Stimulated activated naive CD8-positive, alpha-beta T cell treated with anti-CD3 and anti-CD28 coated beads, Interleukin-15, amount 100 ng/mL, for 72 hours (primary cell): ENCODE measurements around the gene MLST8.

ENCODE experiments used
- ATAC-seq: fragments of 150-1000 bp; cut with Tn5 transposase; 2 replicates; pipeline ENCODE4 v1.10.0; 2021; ENCODE audit warnings: mild to moderate bottlenecking, moderate library complexity
- DNase-seq, 2 donors: peaks; one replicate each; pipeline ENCODE4 v3.0.0; 2021 to 2022
- H3K27ac Mint-ChIP-seq, 2 donors: one replicate each; pipeline ENCODE4 v1.8.0; 2022; ENCODE audit warnings: mild to moderate bottlenecking in 2 of 2, mixed read lengths in 2 of 2, moderate library complexity in 2 of 2
- H3K27me3 Mint-ChIP-seq: one replicate; pipeline ENCODE4 v1.8.0; 2022; ENCODE audit warnings: mixed read lengths
- H3K4me1 Mint-ChIP-seq: one replicate; pipeline ENCODE4 v1.8.0; 2022; ENCODE audit warnings: mild to moderate bottlenecking, mixed read lengths
- H3K4me3 Mint-ChIP-seq, 2 donors: one replicate each; pipeline ENCODE4 v1.8.0; 2022; ENCODE audit warnings: mild to moderate bottlenecking in 2 of 2, mixed read lengths in 2 of 2, moderate library complexity in 1 of 2
- H3K9me3 Mint-ChIP-seq, 2 donors: one replicate each; pipeline ENCODE4 v1.8.0; 2022; ENCODE audit warnings: mixed read lengths in 2 of 2

The MLST8 gene

GRCh38 chr16:2170080-2170479, 35.2 kb upstream of the MLST8 start:
- Mint-ChIP-seq H3K9me3 (no peaks in the 10 kb centered on the region), H3K27ac (no peak overlapping the region), H3K27me3 (no peaks in the 10 kb centered on the region), H3K4me3 (no peak overlapping the region), H3K4me1 (no peaks in the 10 kb centered on the region)
- ATAC-seq (no peak), DNase-seq (no peak)

GRCh38 chr16:2170587-2171435, 34.4 kb upstream of the MLST8 start:
- H3K9me3 Mint-ChIP-seq: no peaks in the 10 kb centered on the region
- no peaks in the 10 kb centered on the region for H3K4me1 Mint-ChIP-seq
- H3K27ac Mint-ChIP-seq: peak overlapping the region in 1 of 2 donors; percentile 34
- no peaks in the 10 kb centered on the region for H3K27me3 Mint-ChIP-seq
- no peak for DNase-seq
- ATAC-seq: peak; percentile 8
- H3K4me3 Mint-ChIP-seq: no peak overlapping the region

- H3K27me3 Mint-ChIP-seq: no peaks in the 10 kb centered on the region
- DNase-seq: no peak
- no peak overlapping the region for H3K27ac Mint-ChIP-seq
- H3K4me1 Mint-ChIP-seq: no peaks in the 10 kb centered on the region
- no peak overlapping the region for H3K4me3 Mint-ChIP-seq
- no peak for ATAC-seq
- no peaks in the 10 kb centered on the region for H3K9me3 Mint-ChIP-seq
These were observed 33.6 kb upstream of the MLST8 start for GRCh38 chr16:2171601-2172178.

- Mint-ChIP-seq H3K27me3 (no peaks in the 10 kb centered on the region), H3K27ac (no peak overlapping the region), H3K4me3 (no peak overlapping the region), H3K4me1 (no peaks in the 10 kb centered on the region), H3K9me3 (no peaks in the 10 kb centered on the region)
- ATAC-seq (no peak), DNase-seq (no peak)
These were observed 32.4 kb upstream of the MLST8 start for GRCh38 chr16:2172688-2173335.

- no peaks in the 10 kb centered on the region for H3K27me3 Mint-ChIP-seq
- no peaks in the 10 kb centered on the region for H3K4me1 Mint-ChIP-seq
- no peak overlapping the region for H3K4me3 Mint-ChIP-seq
- no peak for DNase-seq
- no peaks in the 10 kb centered on the region for H3K9me3 Mint-ChIP-seq
- H3K27ac Mint-ChIP-seq: no peak overlapping the region
- ATAC-seq: no peak
These were observed 31.9 kb upstream of the MLST8 start for GRCh38 chr16:2173366-2173765.

GRCh38 chr16:2173916-2174315, 31.3 kb upstream of the MLST8 start:
- ATAC-seq: no peak

GRCh38 chr16:2174396-2175131, 30.7 kb upstream of the MLST8 start:
- Mint-ChIP-seq H3K9me3 (no peaks in the 10 kb centered on the region), H3K4me3 (no peak overlapping the region), H3K27ac (peak overlapping the region in 1 of 2 donors; percentile 59), H3K4me1 (no peaks in the 10 kb centered on the region), H3K27me3 (no peaks in the 10 kb centered on the region)
- ATAC-seq (no peak), DNase-seq (no peak)

More at GRCh38 chr16:2173916-2174315, 31.3 kb upstream of the MLST8 start:
- no peaks in the 10 kb centered on the region for H3K4me1 Mint-ChIP-seq
- H3K27me3 Mint-ChIP-seq: no peaks in the 10 kb centered on the region
- DNase-seq: no peak
- peak overlapping the region in 1 of 2 donors; percentile 7 for H3K27ac Mint-ChIP-seq
- no peak overlapping the region for H3K4me3 Mint-ChIP-seq
- no peaks in the 10 kb centered on the region for H3K9me3 Mint-ChIP-seq

- no peaks in the 10 kb centered on the region for H3K9me3 Mint-ChIP-seq
- DNase-seq (no peak), ATAC-seq (no peak)
- no peaks in the 10 kb centered on the region for H3K27me3 Mint-ChIP-seq
- no peaks in the 10 kb centered on the region for H3K4me1 Mint-ChIP-seq
- no peak overlapping the region for H3K4me3 Mint-ChIP-seq
- no peak overlapping the region for H3K27ac Mint-ChIP-seq
These were observed 29.8 kb upstream of the MLST8 start for GRCh38 chr16:2175454-2175853.

- DNase-seq (no peak), ATAC-seq (no peak)
- no peaks in the 10 kb centered on the region for H3K4me1 Mint-ChIP-seq
- H3K9me3 Mint-ChIP-seq: no peaks in the 10 kb centered on the region
- no peak overlapping the region for H3K27ac Mint-ChIP-seq
- no peaks in the 10 kb centered on the region for H3K27me3 Mint-ChIP-seq
- no peak overlapping the region for H3K4me3 Mint-ChIP-seq
These were observed 29.2 kb upstream of the MLST8 start for GRCh38 chr16:2176047-2176446.

GRCh38 chr16:2177101-2177500, 28.2 kb upstream of the MLST8 start:
- no peaks in the 10 kb centered on the region for H3K27me3 Mint-ChIP-seq
- ATAC-seq (no peak), DNase-seq (no peak)
- no peak overlapping the region for H3K27ac Mint-ChIP-seq
- no peaks in the 10 kb centered on the region for H3K9me3 Mint-ChIP-seq
- no peaks in the 10 kb centered on the region for H3K4me1 Mint-ChIP-seq
- H3K4me3 Mint-ChIP-seq: no peak overlapping the region

- Mint-ChIP-seq H3K4me3 (no peak overlapping the region), H3K27ac (no peak overlapping the region), H3K9me3 (no peaks in the 10 kb centered on the region), H3K4me1 (no peaks in the 10 kb centered on the region), H3K27me3 (no peaks in the 10 kb centered on the region)
- no peak for ATAC-seq
- no peak for DNase-seq
These were observed 27.7 kb upstream of the MLST8 start for GRCh38 chr16:2177561-2177960.

- H3K4me3 Mint-ChIP-seq: no peak overlapping the region
- H3K4me1 Mint-ChIP-seq: no peaks in the 10 kb centered on the region
- H3K27me3 Mint-ChIP-seq: no peaks in the 10 kb centered on the region
- ATAC-seq: peak; percentile 44
- H3K9me3 Mint-ChIP-seq: no peaks in the 10 kb centered on the region
- no peak for DNase-seq
- no peak overlapping the region for H3K27ac Mint-ChIP-seq
These were observed 26.7 kb upstream of the MLST8 start for GRCh38 chr16:2178321-2179106.

GRCh38 chr16:2179107-2179501, 26.1 kb upstream of the MLST8 start:
- Mint-ChIP-seq H3K27ac (no peak overlapping the region), H3K9me3 (no peaks in the 10 kb centered on the region), H3K4me3 (no peak overlapping the region), H3K4me1 (no peaks in the 10 kb centered on the region), H3K27me3 (no peaks in the 10 kb centered on the region)
- no peak for ATAC-seq
- no peak for DNase-seq

- H3K27me3 Mint-ChIP-seq: no peaks in the 10 kb centered on the region
- no peaks in the 10 kb centered on the region for H3K4me1 Mint-ChIP-seq
- no peaks in the 10 kb centered on the region for H3K9me3 Mint-ChIP-seq
These were observed 25.7 kb upstream of the MLST8 start for GRCh38 chr16:2179576-2179975.

GRCh38 chr16:2180461-2180860, 24.8 kb upstream of the MLST8 start:
- no peaks in the 10 kb centered on the region for H3K4me1 Mint-ChIP-seq
- DNase-seq (no peak), ATAC-seq (peak; percentile 18)
- H3K4me3 Mint-ChIP-seq: no peak overlapping the region
- H3K9me3 Mint-ChIP-seq: no peaks in the 10 kb centered on the region
- H3K27ac Mint-ChIP-seq: no peak overlapping the region
- no peaks in the 10 kb centered on the region for H3K27me3 Mint-ChIP-seq

More at GRCh38 chr16:2179576-2179975, 25.7 kb upstream of the MLST8 start:
- Mint-ChIP-seq H3K4me3 (no peak overlapping the region), H3K27ac (no peak overlapping the region)
- no peak for ATAC-seq
- DNase-seq: no peak
